ENCODE measurements around the gene FBXL5.
A peak's percentile ranks its signal among the peaks of the same experiment; 100 is the strongest.

Gene FBXL5

GRCh38 chr4:15676039-15676438 is 20.9 kb upstream of the FBXL5 start:
- DNase-seq = no peak

GRCh38 chr4:15675356-15675755 is 20.2 kb upstream of the FBXL5 start:
- no peak for DNase-seq
- no peak for ATAC-seq

More at GRCh38 chr4:15676039-15676438, 20.9 kb upstream of the FBXL5 start:
- no peak for ATAC-seq

GRCh38 chr4:15674926-15675325 is 19.8 kb upstream of the FBXL5 start:
- ATAC-seq = no peak
- DNase-seq = no peak

- ATAC-seq = no peak
- DNase-seq = no peak
These were observed 18.9 kb upstream of the FBXL5 start for GRCh38 chr4:15674046-15674445.

GRCh38 chr4:15673337-15673736 is 18.2 kb upstream of the FBXL5 start:
- no peak for DNase-seq
- no peak for ATAC-seq

- ATAC-seq = no peak
These were observed 16.9 kb upstream of the FBXL5 start for GRCh38 chr4:15672101-15672500.

GRCh38 chr4:15670576-15670975 is 15.4 kb upstream of the FBXL5 start:
- no peak for DNase-seq

More at GRCh38 chr4:15672101-15672500, 16.9 kb upstream of the FBXL5 start:
- no peak for DNase-seq

GRCh38 chr4:15668566-15669435 is 13.6 kb upstream of the FBXL5 start:
- ATAC-seq (no peak), DNase-seq (no peak)

More at GRCh38 chr4:15670576-15670975, 15.4 kb upstream of the FBXL5 start:
- ATAC-seq = no peak

- ATAC-seq (no peak), DNase-seq (no peak)
These were observed 11.8 kb upstream of the FBXL5 start for GRCh38 chr4:15667006-15667405.

GRCh38 chr4:15665753-15666365 is 10.7 kb upstream of the FBXL5 start:
- ATAC-seq = no peak
- no peak for DNase-seq

GRCh38 chr4:15659768-15660570 is 4.8 kb upstream of the FBXL5 start:
- ATAC-seq (peak; percentile 65), DNase-seq (no peak)

GRCh38 chr4:15658781-15659180 is 3.6 kb upstream of the FBXL5 start:
- DNase-seq (no peak), ATAC-seq (no peak)

GRCh38 chr4:15658136-15658770 is 3.1 kb upstream of the FBXL5 start:
- ATAC-seq = no peak
- no peak for DNase-seq

- no peak for DNase-seq
- no peak for ATAC-seq
These were observed 2.2 kb upstream of the FBXL5 start for GRCh38 chr4:15657366-15657765.

- ATAC-seq (no peak), DNase-seq (no peak)
These were observed 897 bp upstream of the FBXL5 start for GRCh38 chr4:15656038-15656470.

GRCh38 chr4:15654593-15655222 is 449 bp downstream of the FBXL5 start:
- DNase-seq (peak; percentile 60), ATAC-seq (peak; percentile 45)

GRCh38 chr4:15653864-15654592 is 1.1 kb downstream of the FBXL5 start:
- DNase-seq (peak; percentile 32), ATAC-seq (peak; percentile 32)

- ATAC-seq (no peak), DNase-seq (no peak)
These were observed 1.7 kb downstream of the FBXL5 start for GRCh38 chr4:15653420-15653819.

GRCh38 chr4:15652841-15653240 is 2.3 kb downstream of the FBXL5 start:
- no peak for ATAC-seq
- DNase-seq = no peak

- ATAC-seq = no peak
- no peak for DNase-seq
These were observed 3.0 kb downstream of the FBXL5 start for GRCh38 chr4:15652191-15652590.

- ATAC-seq = no peak
- DNase-seq = no peak
These were observed 3.5 kb downstream of the FBXL5 start for GRCh38 chr4:15651676-15652075.

Data from stimulated activated naive CD8-positive, alpha-beta T cell treated with anti-CD3 and anti-CD28 coated beads, Interleukin-15, Interleukin-2, amounts not matched to agents 100 U/mL and 50 U/mL, for 24 hours (primary cell).